ENCODE measurements around the gene GGA1.

The GGA1 gene

GRCh38 chr22:37624876-37625275 is 16.2 kb downstream of the GGA1 start:
- H3K4me3 ChIP-seq (replicated peaks in 1 of 2; ENCODE audit: low read depth in 2 of 2, low read length in 2 of 2), result no peak overlapping the region

GRCh38 chr22:37625737-37626136 is 17.1 kb downstream of the GGA1 start:
- no peak for TF ChIP-seq CTCF (IDR thresholded peaks at IDR 0.05; ENCODE audit: low read depth, low read length)
- no peak overlapping the region for H3K4me3 ChIP-seq (replicated peaks in 1 of 2; ENCODE audit: low read depth in 2 of 2, low read length in 2 of 2)
- DNase-seq (ENCODE audit: low read depth in 2 of 2), result no peak

More at GRCh38 chr22:37624876-37625275, 16.2 kb downstream of the GGA1 start:
- no peak for TF ChIP-seq CTCF (IDR thresholded peaks at IDR 0.05; ENCODE audit: low read depth, low read length)
- no peak for DNase-seq (ENCODE audit: low read depth in 2 of 2)

DNA sequence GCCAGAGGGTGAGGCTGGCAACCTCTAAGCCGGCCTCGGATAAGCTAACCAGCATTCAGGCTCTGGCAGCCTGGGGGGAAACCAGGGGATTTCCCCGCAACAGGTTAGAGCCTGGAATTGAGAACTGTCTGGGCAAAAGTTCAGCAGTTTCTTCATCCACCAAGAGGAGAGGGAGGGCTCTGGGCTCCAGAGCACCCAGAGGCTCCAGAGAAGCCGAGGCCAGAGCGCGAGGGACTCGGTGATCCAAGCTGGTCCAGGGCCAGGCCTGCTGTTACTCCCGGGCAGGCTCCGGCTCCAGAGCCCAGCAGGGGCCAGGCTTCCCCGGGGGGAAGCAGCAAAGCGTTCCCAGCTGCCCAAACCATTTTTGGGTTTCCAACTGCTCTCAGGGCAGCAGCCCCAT is 17.5 kb downstream of the GGA1 start:
- DNase-seq (ENCODE audit: low read depth in 2 of 2), result peak; percentile 54 to 79
- H3K4me3 ChIP-seq (replicated peaks in 1 of 2; ENCODE audit: low read depth in 2 of 2, low read length in 2 of 2), result no peak overlapping the region

DNA sequence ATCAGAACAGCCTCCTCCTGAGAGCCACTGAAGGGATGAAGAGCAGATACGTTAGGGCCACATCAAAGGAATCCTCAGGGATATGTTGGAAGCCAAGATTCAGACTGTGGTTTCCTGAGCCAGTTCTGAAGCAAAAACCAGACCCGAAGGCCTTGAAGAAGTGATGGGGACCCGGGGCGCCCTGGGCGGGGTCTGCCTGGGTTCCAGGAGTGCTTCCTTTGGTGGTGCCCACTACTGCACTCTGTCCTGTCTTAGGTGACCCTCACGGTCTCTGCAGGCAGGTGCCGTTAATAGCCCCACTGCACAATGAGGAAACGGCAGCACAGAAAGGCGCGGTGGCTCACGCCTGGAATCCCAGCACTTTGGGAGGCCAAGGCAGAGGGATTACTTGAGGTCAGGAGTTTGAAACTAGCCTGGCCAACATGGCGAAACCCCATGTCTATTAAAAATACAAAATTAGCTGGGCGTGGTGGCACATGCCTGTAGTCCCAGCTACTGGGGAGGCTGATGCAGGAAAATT is 18.0 kb downstream of the GGA1 start:
- TF ChIP-seq CTCF (IDR thresholded peaks at IDR 0.05; ENCODE audit: low read depth, low read length), result no peak
- no peak for DNase-seq (ENCODE audit: low read depth in 2 of 2)
- H3K4me3 ChIP-seq (replicated peaks in 1 of 2; ENCODE audit: low read depth in 2 of 2, low read length in 2 of 2), result no peak overlapping the region

More for the DNA sequence above, 17.5 kb downstream of the GGA1 start:
- no peak for TF ChIP-seq CTCF (IDR thresholded peaks at IDR 0.05; ENCODE audit: low read depth, low read length)

DNA sequence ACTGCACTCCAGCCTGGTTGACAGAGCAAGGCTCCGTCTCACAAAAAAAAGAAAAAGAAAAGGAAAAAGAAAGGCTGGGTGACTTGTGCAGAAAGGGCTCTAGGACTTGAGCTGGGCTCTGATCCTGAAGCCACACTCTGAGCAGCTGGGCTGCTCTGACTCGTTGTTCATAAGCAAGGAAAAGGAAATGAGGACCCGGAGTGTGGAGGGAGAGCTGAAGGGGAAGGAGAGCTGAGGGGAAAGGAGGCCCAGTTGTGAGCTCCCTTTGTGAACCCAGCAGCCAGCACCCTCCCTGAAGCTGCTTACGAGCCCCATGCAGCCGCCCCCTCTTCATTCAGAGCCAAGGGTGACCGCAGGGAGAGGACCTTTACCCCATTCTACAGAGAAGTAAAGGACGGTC is 18.5 kb downstream of the GGA1 start:
- no peak for TF ChIP-seq CTCF (IDR thresholded peaks at IDR 0.05; ENCODE audit: low read depth, low read length)
- DNase-seq (ENCODE audit: low read depth in 2 of 2), result no peak
- H3K4me3 ChIP-seq (replicated peaks in 1 of 2; ENCODE audit: low read depth in 2 of 2, low read length in 2 of 2), result no peak overlapping the region

GRCh38 chr22:37627545-37627944 is 18.9 kb downstream of the GGA1 start:
- no peak overlapping the region for H3K4me3 ChIP-seq (replicated peaks in 1 of 2; ENCODE audit: low read depth in 2 of 2, low read length in 2 of 2)
- DNase-seq (ENCODE audit: low read depth in 2 of 2), result no peak
- no peak for TF ChIP-seq CTCF (IDR thresholded peaks at IDR 0.05; ENCODE audit: low read depth, low read length)

GRCh38 chr22:37628830-37629229 is 20.2 kb downstream of the GGA1 start:
- no peak for DNase-seq (ENCODE audit: low read depth in 2 of 2)
- TF ChIP-seq CTCF (IDR thresholded peaks at IDR 0.05; ENCODE audit: low read depth, low read length), result no peak
- H3K4me3 ChIP-seq (replicated peaks in 1 of 2; ENCODE audit: low read depth in 2 of 2, low read length in 2 of 2), result no peak overlapping the region
